Activated CD8-positive, alpha-beta memory T cell treated with anti-CD3 and anti-CD28 coated beads, Interleukin-2, amount 10 ng/mL, durations not matched to agents 7 days and 5 days (primary cell): ENCODE measurements around the gene PAEP. TPM values are rescaled to one million over a fixed set of nuclear protein-coding genes. Genes with fewer than 3 reads are reported as not detected.
"Not testable (repeated sequence)": the region's sequence is repeated elsewhere in the genome, so short reads cannot be mapped to it uniquely, and the experiment has no call there.

Experiments
- ATAC-seq: fragments of 150-1000 bp; cut with Tn5 transposase; one replicate; pipeline ENCODE4 v1.10.0; 2021; ENCODE audit warnings: moderate library complexity
- CTCF ChIA-PET: fragments of 350-600 bp; sonication (Branson Sonifier 250); formaldehyde crosslinking; loops from one replicate; lab custom pipeline; 2021; ENCODE audit warnings: antibody characterized with exemption; lab: Charles Lee
- DNase-seq: peaks from one replicate; pipeline ENCODE4 v3.0.0-alpha.2; 2020
- H3K27ac Mint-ChIP-seq: one replicate; pipeline ENCODE4 v1.8.0; 2021; ENCODE audit warnings: mild to moderate bottlenecking, mixed read lengths
- H3K27me3 Mint-ChIP-seq: one replicate; pipeline ENCODE4 v1.8.0; 2021; ENCODE audit warnings: mixed read lengths
- H3K36me3 Mint-ChIP-seq: one replicate; pipeline ENCODE4 v1.8.0; 2021; ENCODE audit warnings: mild to moderate bottlenecking, mixed read lengths
- H3K4me1 Mint-ChIP-seq: one replicate; pipeline ENCODE4 v1.8.0; 2021; ENCODE audit warnings: mixed read lengths
- H3K4me3 Mint-ChIP-seq: one replicate; pipeline ENCODE4 v1.8.0; 2021; ENCODE audit warnings: mild to moderate bottlenecking, moderate library complexity, mixed read lengths
- H3K9me3 Mint-ChIP-seq: one replicate; pipeline ENCODE4 v1.8.0; 2022; ENCODE audit warnings: low read depth, mixed read lengths
- total RNA-seq, 2 experiments: library from RNA; stranded (reverse); gene quantifications; one replicate each; pipeline ENCODE4 v1.2.3, GENCODE V29; 2021

PAEP gene
- total RNA-seq, 2 experiments from 2014 or later: not detected

DNA sequence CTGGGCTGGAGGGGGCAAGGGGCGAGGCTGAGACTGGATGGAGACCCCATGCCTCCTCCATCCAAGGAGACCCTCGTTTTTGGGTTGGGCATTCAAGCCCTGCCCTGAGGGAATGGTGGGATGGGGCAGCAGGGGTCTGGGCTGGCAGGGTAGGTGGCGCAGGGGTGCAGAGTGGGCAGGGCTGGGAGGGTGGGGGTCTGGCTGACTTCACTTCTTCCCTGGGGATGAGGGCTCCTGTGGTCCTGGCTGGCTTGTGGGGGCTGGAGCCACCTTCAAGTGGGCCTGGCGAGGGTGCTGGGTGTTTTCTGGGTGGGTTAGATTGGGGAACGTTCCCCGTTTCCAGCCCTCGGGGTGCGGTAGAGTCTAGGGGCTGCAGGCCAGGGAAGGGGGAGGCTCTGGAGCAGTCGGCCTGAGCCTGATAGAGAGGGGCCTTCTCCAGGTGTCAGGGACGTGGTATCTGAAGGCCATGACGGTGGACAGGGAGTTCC lies 39.9 kb upstream of the PAEP start:
- Mint-ChIP-seq H3K36me3 (no peaks in the 10 kb centered on the region), H3K27ac (no peak overlapping the region), H3K4me3 (no peak overlapping the region), H3K9me3 (no peaks in the 10 kb centered on the region), H3K4me1 (no peaks in the 10 kb centered on the region), H3K27me3 (peaks cover 19% of the 10 kb centered on the region)
- DNase-seq (peak; percentile 19), ATAC-seq (no peak)
- CTCF ChIA-PET: no interaction called here

DNA sequence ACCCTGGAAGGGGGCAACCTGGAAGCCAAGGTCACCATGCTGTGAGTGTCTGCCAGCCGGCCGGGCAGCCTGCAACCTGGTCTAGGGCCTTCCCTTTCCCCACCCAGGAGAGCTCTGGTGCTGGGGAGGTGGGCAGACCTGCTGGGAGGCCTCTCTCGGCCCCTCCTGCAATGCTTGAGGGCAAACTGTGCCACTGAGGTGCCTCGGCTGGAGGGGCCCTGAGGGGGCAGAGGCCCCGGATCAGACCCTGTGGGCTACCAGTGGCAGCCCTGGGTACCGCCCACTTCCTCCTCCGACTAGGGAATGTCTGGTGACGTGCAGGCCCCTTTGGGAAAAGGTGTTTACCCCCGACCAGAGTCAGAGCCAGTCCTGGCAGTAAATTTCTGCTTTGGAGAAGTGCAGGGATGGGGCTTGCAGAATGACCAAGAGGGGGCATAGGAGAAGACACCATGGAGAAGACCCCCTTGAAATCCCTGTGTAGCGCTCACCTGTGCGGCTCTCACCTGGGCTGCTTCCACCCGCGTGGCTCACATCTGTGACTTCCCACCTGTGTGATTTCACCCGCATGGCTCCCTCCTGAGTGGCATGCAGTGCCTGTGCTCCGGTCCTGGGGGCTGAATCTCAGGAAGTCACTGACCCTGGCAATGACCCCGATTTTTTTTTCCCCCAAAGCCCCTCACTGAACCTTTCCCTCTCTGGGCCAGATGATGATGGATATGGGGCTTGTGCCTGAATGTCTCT lies 39.2 kb upstream of the PAEP start:
- Mint-ChIP-seq H3K9me3 (no peaks in the 10 kb centered on the region), H3K27ac (no peak overlapping the region), H3K4me3 (no peak overlapping the region), H3K36me3 (no peaks in the 10 kb centered on the region), H3K4me1 (no peaks in the 10 kb centered on the region), H3K27me3 (peaks cover 18% of the 10 kb centered on the region)
- CTCF ChIA-PET: no interaction called here
- DNase-seq: peak; percentile 38
- ATAC-seq: no peak

GRCh38 chr9:135522931-135523330 lies 38.6 kb upstream of the PAEP start:
- H3K27me3 Mint-ChIP-seq: peaks cover 14% of the 10 kb centered on the region
- ATAC-seq: no peak

DNA sequence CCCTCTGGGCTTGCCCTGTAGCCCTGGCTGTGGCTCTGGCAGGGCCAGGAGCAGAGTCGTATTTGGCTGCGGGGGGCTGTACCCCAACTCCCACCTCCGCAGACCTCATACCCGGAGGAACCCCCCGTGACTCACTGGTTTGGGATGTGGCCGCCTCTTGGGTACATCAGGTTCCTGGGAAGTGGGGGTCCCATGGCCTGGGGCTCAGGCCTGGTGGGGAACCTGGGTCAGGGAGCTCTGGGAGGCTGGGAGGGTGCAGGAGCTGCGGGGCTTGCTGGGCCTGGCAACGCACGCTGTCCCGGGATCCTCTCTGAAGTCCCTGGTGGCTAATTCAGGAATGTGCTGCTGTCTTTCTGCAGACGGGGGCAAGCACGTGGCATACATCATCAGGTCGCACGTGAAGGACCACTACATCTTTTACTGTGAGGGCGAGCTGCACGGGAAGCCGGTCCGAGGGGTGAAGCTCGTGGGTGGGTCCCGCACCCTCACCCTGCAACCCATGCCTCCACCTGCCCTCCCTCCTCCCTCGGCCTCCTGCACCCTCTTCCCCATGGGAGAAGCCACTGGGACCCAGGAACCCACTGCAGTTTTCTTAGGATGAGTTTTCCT lies 37.9 kb upstream of the PAEP start:
- Mint-ChIP-seq H3K9me3 (no peaks in the 10 kb centered on the region), H3K36me3 (no peaks in the 10 kb centered on the region), H3K27me3 (peaks cover 8% of the 10 kb centered on the region), H3K27ac (no peak overlapping the region), H3K4me1 (peaks cover 5% of the 10 kb centered on the region), H3K4me3 (no peak overlapping the region)
- ATAC-seq (no peak), DNase-seq (peak; percentile 21)
- CTCF ChIA-PET: no interaction called here

More at GRCh38 chr9:135522931-135523330, 38.6 kb upstream of the PAEP start:
- no peaks in the 10 kb centered on the region for H3K9me3 Mint-ChIP-seq
- H3K4me3 Mint-ChIP-seq: no peak overlapping the region
- DNase-seq: peak; percentile 18
- CTCF ChIA-PET: no interaction called here
- H3K4me1 Mint-ChIP-seq: no peaks in the 10 kb centered on the region
- no peak overlapping the region for H3K27ac Mint-ChIP-seq
- no peaks in the 10 kb centered on the region for H3K36me3 Mint-ChIP-seq

DNA sequence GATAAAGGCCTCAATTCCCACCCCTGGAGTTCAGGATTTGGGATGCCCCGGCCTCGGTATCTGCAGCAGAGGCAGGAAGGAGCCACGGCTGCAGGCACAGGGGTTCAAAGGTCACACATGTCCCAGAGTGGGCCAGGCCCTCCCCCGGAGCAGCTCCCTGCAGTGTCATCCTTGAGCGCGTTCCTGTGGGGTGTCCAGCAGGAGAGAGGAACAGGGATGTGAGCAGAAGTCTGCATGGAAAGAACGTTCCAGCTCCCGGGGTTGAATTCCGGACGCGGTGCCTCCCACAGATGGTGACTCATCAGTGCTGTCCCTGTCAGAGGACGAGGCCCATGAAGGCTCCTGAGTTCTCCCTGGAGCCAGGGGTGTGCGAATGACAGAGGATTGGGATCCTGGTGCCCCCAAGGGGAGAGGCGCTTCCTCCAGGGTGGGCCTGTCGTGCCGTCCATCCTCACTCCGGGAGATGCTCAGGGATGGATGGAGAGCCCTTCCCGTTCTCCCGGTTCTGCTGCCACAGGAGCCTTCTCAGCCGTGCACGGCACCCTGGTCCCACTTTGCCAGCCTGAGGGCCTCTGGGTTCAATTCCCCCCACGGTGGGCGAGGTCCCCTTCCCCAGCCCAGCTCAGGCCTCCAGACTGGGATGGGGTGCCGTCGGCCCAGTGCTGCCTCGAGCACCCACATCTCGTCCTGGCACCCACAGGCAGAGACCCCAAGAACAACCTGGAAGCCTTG lies 37.3 kb upstream of the PAEP start:
- no peak overlapping the region for H3K27ac Mint-ChIP-seq
- CTCF ChIA-PET: no interaction called here
- peaks cover 2% of the 10 kb centered on the region for H3K36me3 Mint-ChIP-seq
- no peak overlapping the region for H3K4me3 Mint-ChIP-seq
- H3K27me3 Mint-ChIP-seq: peaks cover 7% of the 10 kb centered on the region
- H3K4me1 Mint-ChIP-seq: peaks cover 8% of the 10 kb centered on the region
- DNase-seq: peak; percentile 35
- ATAC-seq: no peak
- H3K9me3 Mint-ChIP-seq: no peaks in the 10 kb centered on the region

- Mint-ChIP-seq H3K36me3 (peaks cover 4% of the 10 kb centered on the region), H3K27ac (no peak overlapping the region), H3K27me3 (peaks cover 2% of the 10 kb centered on the region), H3K4me1 (peaks cover 19% of the 10 kb centered on the region), H3K9me3 (no peaks in the 10 kb centered on the region), H3K4me3 (no peak overlapping the region)
- ATAC-seq (no peak), DNase-seq (peak; percentile 23)
- CTCF ChIA-PET: no interaction called here
Observed at GRCh38 chr9:135525241-135526088, 36.1 kb upstream of the PAEP start.

DNA sequence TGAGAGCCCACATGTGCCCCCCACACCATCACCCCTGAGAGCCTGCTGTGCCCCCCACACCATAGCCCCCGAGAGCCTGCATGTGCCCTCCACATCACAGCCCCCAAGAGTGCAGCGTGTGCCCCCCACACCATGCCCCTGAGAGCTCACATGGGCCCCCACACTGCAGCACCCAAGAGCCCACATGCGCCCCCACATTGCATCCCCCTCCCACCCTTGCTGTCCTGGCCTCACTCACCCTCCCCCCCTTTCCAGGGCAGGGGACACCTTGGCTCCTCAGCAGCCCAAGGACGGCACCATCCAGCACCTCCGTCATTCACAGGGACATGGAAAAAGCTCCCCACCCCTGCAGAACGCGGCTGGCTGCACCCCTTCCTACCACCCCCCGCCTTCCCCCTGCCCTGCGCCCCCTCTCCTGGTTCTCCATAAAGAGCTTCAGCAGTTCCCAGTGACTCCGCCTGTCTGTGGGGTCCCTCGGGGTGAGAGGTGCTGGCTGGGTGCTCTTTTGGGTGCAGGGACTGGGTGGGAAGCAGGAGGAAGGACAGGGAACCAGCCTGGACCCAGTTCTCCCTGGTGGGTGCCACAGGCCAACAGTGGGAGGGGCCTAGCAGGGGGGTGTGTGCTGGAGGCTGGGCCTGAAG lies 35.3 kb upstream of the PAEP start:
- H3K27me3 Mint-ChIP-seq: peaks cover 2% of the 10 kb centered on the region
- H3K36me3 Mint-ChIP-seq: peaks cover 4% of the 10 kb centered on the region
- H3K4me3 Mint-ChIP-seq: no peak overlapping the region
- CTCF ChIA-PET: no interaction called here
- ATAC-seq: no peak
- no peak overlapping the region for H3K27ac Mint-ChIP-seq
- no peak for DNase-seq
- H3K9me3 Mint-ChIP-seq: no peaks in the 10 kb centered on the region
- peaks cover 26% of the 10 kb centered on the region for H3K4me1 Mint-ChIP-seq

GRCh38 chr9:135526730-135527571 lies 34.6 kb upstream of the PAEP start:
- peaks cover 4% of the 10 kb centered on the region for H3K36me3 Mint-ChIP-seq
- H3K9me3 Mint-ChIP-seq: no peaks in the 10 kb centered on the region
- CTCF ChIA-PET: no interaction called here
- ATAC-seq (no peak), DNase-seq (peak; percentile 36)
- H3K27me3 Mint-ChIP-seq: peaks cover 2% of the 10 kb centered on the region
- H3K27ac Mint-ChIP-seq: no peak overlapping the region
- H3K4me1 Mint-ChIP-seq: peaks cover 29% of the 10 kb centered on the region
- no peak overlapping the region for H3K4me3 Mint-ChIP-seq

GRCh38 chr9:135528842-135529435 lies 32.6 kb upstream of the PAEP start:
- not testable (repeated sequence) for H3K36me3 Mint-ChIP-seq, ATAC-seq
- CTCF ChIA-PET: interaction anchor here (1.3 to 2.6 kb wide), 2 partner anchors 23 to 29 kb away, joined by 3 to 15 read pairs; partner anchors contain the start of gene MRPS2

DNA sequence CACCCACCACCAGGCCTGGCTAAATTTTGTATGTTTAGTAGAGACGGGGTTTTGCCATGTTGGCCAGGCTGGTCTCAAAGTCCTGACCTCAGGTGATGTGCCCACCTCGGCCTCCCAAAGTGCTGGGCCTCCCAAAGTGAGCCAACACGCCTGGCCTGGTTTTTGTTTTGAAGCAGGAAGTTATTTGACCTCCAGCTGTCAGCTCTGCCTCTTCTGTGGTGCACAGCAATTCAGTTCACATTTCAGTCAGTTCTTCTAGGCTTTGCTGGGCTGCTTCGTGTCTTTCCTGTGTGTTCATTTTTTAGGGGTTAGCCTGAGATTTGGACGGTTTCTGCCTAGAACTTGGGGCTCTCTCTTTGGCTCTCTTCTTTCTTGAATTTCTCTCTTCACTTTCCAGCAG lies 31.4 kb upstream of the PAEP start:
- Mint-ChIP-seq H3K27me3 (peaks cover 11% of the 10 kb centered on the region), H3K4me3 (no peak overlapping the region)
- DNase-seq: peak; percentile 55

More at GRCh38 chr9:135528842-135529435, 32.6 kb upstream of the PAEP start:
- H3K9me3 Mint-ChIP-seq, H3K4me3 Mint-ChIP-seq, H3K27me3 Mint-ChIP-seq: not testable (repeated sequence)
- Mint-ChIP-seq H3K4me1 (peaks cover 30% of the 10 kb centered on the region), H3K27ac (peak overlapping the region; percentile 67)
- peak; percentile 56 for DNase-seq

DNA sequence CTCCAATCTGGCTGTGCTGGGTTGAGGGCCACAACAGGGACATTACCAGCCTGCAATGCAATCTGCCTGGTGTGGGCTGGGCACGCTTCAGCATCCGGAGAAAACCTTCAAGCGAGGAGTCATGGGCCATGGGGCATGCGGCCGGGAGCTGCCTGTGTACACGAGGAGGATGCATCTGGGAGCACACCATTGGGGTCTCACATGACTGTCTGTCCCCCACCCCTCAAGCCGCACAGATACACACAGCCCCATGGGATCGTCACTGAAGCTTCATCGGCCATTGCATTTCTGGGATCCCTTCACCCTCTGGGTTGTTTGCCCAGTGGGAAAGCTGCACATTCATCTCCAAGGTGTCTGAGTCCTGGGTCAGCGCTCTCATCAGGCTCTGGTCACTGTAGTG lies 30.5 kb upstream of the PAEP start:
- Mint-ChIP-seq H3K4me3 (no peak overlapping the region), H3K36me3 (peaks cover 4% of the 10 kb centered on the region), H3K27me3 (peaks cover 13% of the 10 kb centered on the region), H3K27ac (peak overlapping the region; percentile 13), H3K9me3 (no peaks in the 10 kb centered on the region), H3K4me1 (peaks cover 38% of the 10 kb centered on the region)
- DNase-seq: peak; percentile 23
- ATAC-seq: no peak
- CTCF ChIA-PET: interaction anchor here (2.6 kb wide), 1 partner anchor 26 kb away, joined by 15 read pairs; no protein-coding TSS in a partner anchor

More for the DNA sequence above, 31.4 kb upstream of the PAEP start:
- Mint-ChIP-seq H3K27ac (peak overlapping the region; percentile 67), H3K4me1 (peaks cover 36% of the 10 kb centered on the region), H3K36me3 (peaks cover 4% of the 10 kb centered on the region), H3K9me3 (no peaks in the 10 kb centered on the region)
- CTCF ChIA-PET: interaction anchor here (2.6 kb wide), 1 partner anchor 25 kb away, joined by 15 read pairs; no protein-coding TSS in a partner anchor
- peak; percentile 79 for ATAC-seq
